SK-N-SH treated with all-trans-retinoic acid at 6 μM for 48 hours (cell line): ENCODE results near the gene KIRREL3.

Source experiments
- ATAC-seq: fragments of 200-7000 bp; cut with Tn5 transposase; 3 replicates; pipeline ENCODE4 v1.9.1; 2020; ENCODE audit warnings: mild to moderate bottlenecking, moderate library complexity
- ARNTL ChIP-seq: fragments of 450-650 bp; formaldehyde crosslinking; IDR thresholded peaks from 2 replicates; pipeline ENCODE4 v1.5.0; 2020; ENCODE audit warnings: low read depth, mild to moderate bottlenecking, moderate library complexity, borderline replicate concordance
- BACH2 ChIP-seq: fragments of 250-450 bp; sonication (Bioruptor Pico); IDR thresholded peaks from 2 replicates; pipeline ENCODE4 v1.9.0; 2021; ENCODE audit warnings: mild to moderate bottlenecking, borderline replicate concordance
- CREB5 ChIP-seq: fragments of 250-450 bp; sonication (Bioruptor Pico); IDR thresholded peaks from 2 replicates; pipeline ENCODE4 v1.5.1; 2020; ENCODE audit warnings: low read depth, mild to moderate bottlenecking, moderate library complexity
- CSDC2 ChIP-seq: fragments of 250-450 bp; sonication (Bioruptor Pico); IDR thresholded peaks from 2 replicates; pipeline ENCODE4 v1.5.0; 2020; ENCODE audit warnings: mild to moderate bottlenecking, moderate library complexity
- ESRRG ChIP-seq: fragments of 250-450 bp; sonication (Bioruptor Pico); IDR thresholded peaks from 2 replicates; pipeline ENCODE4 v1.6.1; 2021; ENCODE audit warnings: mild to moderate bottlenecking
- GLIS3 ChIP-seq: fragments of 250-450 bp; sonication (Bioruptor Pico); IDR thresholded peaks from 2 replicates; pipeline ENCODE4 v1.5.0; 2020; ENCODE audit warnings: mild to moderate bottlenecking, moderate library complexity
- ISL1 ChIP-seq: fragments of 250-450 bp; sonication (Bioruptor Pico); IDR thresholded peaks from 2 replicates; pipeline ENCODE4 v2.1.2; 2022; ENCODE audit warnings: mild to moderate bottlenecking, moderate library complexity
- OSR1 ChIP-seq: fragments of 250-450 bp; sonication (Bioruptor Pico); IDR thresholded peaks from 2 replicates; pipeline ENCODE4 v1.8.0; 2022; ENCODE audit warnings: moderate library complexity, mild to moderate bottlenecking, inconsistent platforms
- PATZ1 ChIP-seq: fragments of 250-450 bp; sonication (Bioruptor Pico); IDR thresholded peaks from 2 replicates; pipeline ENCODE4 v1.8.0; 2020; ENCODE audit warnings: mild to moderate bottlenecking, moderate library complexity, borderline replicate concordance
- POU6F1 ChIP-seq: fragments of 250-450 bp; sonication (Bioruptor Pico); IDR thresholded peaks from 2 replicates; pipeline ENCODE4 v1.8.0; 2021; ENCODE audit warnings: low read depth, mild to moderate bottlenecking, moderate library complexity, borderline replicate concordance
- PPARA ChIP-seq: fragments of 250-450 bp; sonication (Bioruptor Pico); IDR thresholded peaks from 2 replicates; pipeline ENCODE4 v1.5.0; 2020; ENCODE audit warnings: mild to moderate bottlenecking, borderline replicate concordance
- SNAI2 ChIP-seq: fragments of 250-450 bp; sonication (Bioruptor Pico); IDR thresholded peaks from 2 replicates; pipeline ENCODE4 v1.5.0; 2020; ENCODE audit warnings: mild to moderate bottlenecking, moderate library complexity
- TCF4 ChIP-seq: fragments of 250-450 bp; sonication (Bioruptor Pico); IDR thresholded peaks from 2 replicates; pipeline ENCODE4 v1.8.0; 2021; ENCODE audit warnings: mild to moderate bottlenecking, moderate library complexity, borderline replicate concordance
- TOX ChIP-seq: fragments of 250-450 bp; sonication (Bioruptor Pico); IDR thresholded peaks from 2 replicates; pipeline ENCODE4 v1.8.0; 2021; ENCODE audit warnings: mild to moderate bottlenecking, moderate library complexity, borderline replicate concordance
- TSHZ2 ChIP-seq: fragments of 250-450 bp; sonication (Bioruptor Pico); IDR thresholded peaks from 2 replicates; pipeline ENCODE4 v1.5.0; 2020; ENCODE audit warnings: mild to moderate bottlenecking, moderate library complexity
- ZC3H10 ChIP-seq: fragments of 250-450 bp; sonication (Bioruptor Pico); IDR thresholded peaks from 2 replicates; pipeline ENCODE4 v1.5.1; 2021; ENCODE audit warnings: mild to moderate bottlenecking, moderate library complexity
- ZFP3 ChIP-seq: fragments of 250-450 bp; sonication (Bioruptor Pico); IDR thresholded peaks from 2 replicates; pipeline ENCODE4 v1.5.0; 2020; ENCODE audit warnings: mild to moderate bottlenecking, moderate library complexity
- ZFP30 ChIP-seq: fragments of 450-650 bp; formaldehyde crosslinking; IDR thresholded peaks from 2 replicates; pipeline ENCODE4 v1.5.0; 2022; ENCODE audit warnings: mild to moderate bottlenecking, moderate library complexity
- ZNF565 ChIP-seq: fragments of 450-650 bp; formaldehyde crosslinking; conservative IDR thresholded peaks from 2 replicates; pipeline ENCODE4 v1.5.0; 2020; ENCODE audit warnings: low read depth, mild to moderate bottlenecking, moderate library complexity
- ZNF70 ChIP-seq: fragments of 450-650 bp; formaldehyde crosslinking; IDR thresholded peaks from 2 replicates; pipeline ENCODE4 v1.5.0; 2020; ENCODE audit warnings: mild to moderate bottlenecking, moderate library complexity
- ZNF8 ChIP-seq: fragments of 450-650 bp; formaldehyde crosslinking; IDR thresholded peaks from 2 replicates; pipeline ENCODE4 v1.5.0; 2020; ENCODE audit warnings: mild to moderate bottlenecking, moderate library complexity
- TF ChIP-seq, protein P1 (sequence below): fragments of 250-450 bp; sonication (Bioruptor Pico); IDR thresholded peaks from 2 replicates; pipeline ENCODE4 v1.5.1; 2021; ENCODE audit warnings: mild to moderate bottlenecking, moderate library complexity

KIRREL3 gene

DNA sequence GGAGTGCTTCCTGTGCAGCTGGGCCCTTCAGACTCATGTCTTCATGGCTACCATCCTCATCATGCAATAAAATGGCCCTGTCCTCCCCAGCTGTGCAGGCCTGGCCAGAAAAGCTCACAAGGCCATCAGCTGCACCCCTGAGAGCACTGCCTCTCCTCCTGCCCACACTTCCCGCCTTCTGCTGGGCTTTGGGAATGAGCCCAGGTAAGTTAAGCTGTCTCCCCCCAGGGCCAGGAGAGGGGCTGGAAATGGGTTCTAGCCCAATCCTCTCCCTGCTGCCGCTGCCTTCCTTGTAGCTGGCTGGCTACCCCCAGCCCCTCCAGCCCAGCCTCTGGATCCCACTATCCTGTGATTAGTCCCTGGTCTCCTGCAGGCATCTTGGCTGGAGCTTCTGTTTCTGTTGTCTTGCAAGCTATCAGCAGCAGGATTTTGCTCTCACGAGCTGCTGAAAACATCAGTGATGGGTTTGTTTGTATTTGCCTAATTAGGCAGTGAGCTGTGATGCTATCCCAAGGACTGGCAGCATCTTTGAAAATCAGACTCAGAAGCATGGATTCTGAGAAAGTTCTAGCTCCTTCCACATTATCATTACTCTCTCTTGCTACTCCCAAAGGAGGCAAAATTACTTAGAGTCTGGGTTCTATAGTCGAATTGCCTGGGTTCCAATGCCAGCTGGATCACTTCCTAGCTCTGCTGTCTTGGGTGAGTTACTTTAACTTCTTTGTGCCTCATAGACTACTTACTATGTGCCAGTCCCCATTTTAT lies 476.9 kb downstream of the KIRREL3 start:
- TF ChIP-seq ISL1 (CRISPR knock-in tag) (no peak), ZFP3 (CRISPR knock-in tag) (no peak), ZNF565 (CRISPR knock-in tag) (no peak), BACH2 (CRISPR knock-in tag) (no peak), ZNF8 (no peak), ZNF70 (CRISPR knock-in tag) (no peak)

DNA sequence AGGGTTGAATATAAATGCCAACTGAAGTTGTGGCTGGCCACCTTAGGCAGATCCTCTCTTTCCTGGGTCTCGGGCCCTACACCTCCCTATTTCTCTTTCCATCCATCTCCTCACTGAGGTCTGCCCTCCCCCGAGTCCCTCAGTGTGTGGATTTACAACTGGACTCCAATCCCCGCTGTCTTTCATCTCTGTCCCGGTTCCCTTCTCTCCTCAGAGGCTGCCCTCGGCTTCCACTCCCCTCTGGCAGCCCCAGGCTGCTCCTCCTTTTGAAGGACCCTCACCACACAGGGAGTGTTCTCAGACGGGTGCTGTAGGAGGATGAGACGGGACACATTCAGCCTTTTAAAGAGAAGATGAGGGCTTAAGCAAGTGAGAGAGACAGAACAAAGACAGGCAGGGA lies 478.0 kb downstream of the KIRREL3 start:
- TF ChIP-seq POU6F1 (CRISPR knock-in tag) (no peak), ZNF565 (CRISPR knock-in tag) (no peak), GLIS3 (CRISPR knock-in tag) (no peak), TSHZ2 (CRISPR knock-in tag) (no peak), CSDC2 (CRISPR knock-in tag) (no peak), ISL1 (CRISPR knock-in tag) (no peak), ZFP3 (CRISPR knock-in tag) (no peak), ZNF70 (CRISPR knock-in tag) (no peak), TCF4 (CRISPR knock-in tag) (no peak), ZNF8 (no peak), PATZ1 (CRISPR knock-in tag) (no peak), ARNTL (no peak), ZFP30 (CRISPR knock-in tag) (no peak), PPARA (CRISPR knock-in tag) (no peak), SNAI2 (CRISPR knock-in tag) (no peak), ESRRG (CRISPR knock-in tag) (no peak), OSR1 (CRISPR knock-in tag) (no peak)
- TF ChIP-seq, protein P1, sequence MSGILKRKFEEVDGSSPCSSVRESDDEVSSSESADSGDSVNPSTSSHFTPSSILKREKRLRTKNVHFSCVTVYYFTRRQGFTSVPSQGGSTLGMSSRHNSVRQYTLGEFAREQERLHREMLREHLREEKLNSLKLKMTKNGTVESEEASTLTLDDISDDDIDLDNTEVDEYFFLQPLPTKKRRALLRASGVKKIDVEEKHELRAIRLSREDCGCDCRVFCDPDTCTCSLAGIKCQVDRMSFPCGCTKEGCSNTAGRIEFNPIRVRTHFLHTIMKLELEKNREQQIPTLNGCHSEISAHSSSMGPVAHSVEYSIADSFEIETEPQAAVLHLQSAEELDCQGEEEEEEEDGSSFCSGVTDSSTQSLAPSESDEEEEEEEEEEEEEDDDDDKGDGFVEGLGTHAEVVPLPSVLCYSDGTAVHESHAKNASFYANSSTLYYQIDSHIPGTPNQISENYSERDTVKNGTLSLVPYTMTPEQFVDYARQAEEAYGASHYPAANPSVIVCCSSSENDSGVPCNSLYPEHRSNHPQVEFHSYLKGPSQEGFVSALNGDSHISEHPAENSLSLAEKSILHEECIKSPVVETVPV (CRISPR knock-in tag): no peak
- TF ChIP-seq, all 23 proteins: peak for 0

More for the DNA sequence above, 476.9 kb downstream of the KIRREL3 start:
- no peak for ATAC-seq

DNA sequence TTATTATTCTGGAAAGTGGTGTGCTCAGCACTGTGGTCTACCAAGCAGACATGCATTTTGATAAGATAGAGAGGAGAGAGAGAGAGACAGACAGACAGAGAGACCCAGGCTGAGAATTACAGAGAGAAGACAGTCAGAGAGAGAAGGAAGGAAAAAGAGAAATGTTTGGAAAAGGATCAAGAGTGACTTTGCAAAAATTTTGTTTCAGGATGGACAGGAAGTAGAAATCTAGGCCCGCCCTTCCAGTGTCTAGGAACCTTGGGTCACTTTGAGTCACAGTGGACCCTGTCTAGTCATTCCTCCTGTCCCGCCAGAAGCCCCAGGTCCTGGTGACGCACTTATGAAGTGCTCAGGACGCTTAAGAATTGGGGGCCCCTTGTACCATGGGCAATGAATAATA lies 478.4 kb downstream of the KIRREL3 start:
- TF ChIP-seq TSHZ2 (CRISPR knock-in tag): no peak
- TF ChIP-seq TOX (CRISPR knock-in tag): no peak
- TF ChIP-seq POU6F1 (CRISPR knock-in tag): no peak
- no peak for TF ChIP-seq CREB5 (CRISPR knock-in tag)
- TF ChIP-seq ZC3H10 (CRISPR knock-in tag): no peak
- TF ChIP-seq ISL1 (CRISPR knock-in tag): no peak
- TF ChIP-seq PPARA (CRISPR knock-in tag): no peak
- no peak for TF ChIP-seq OSR1 (CRISPR knock-in tag)
- TF ChIP-seq GLIS3 (CRISPR knock-in tag): no peak
- TF ChIP-seq, all 23 proteins: peak for 0
- no peak for ATAC-seq

More for the DNA sequence above, 478.0 kb downstream of the KIRREL3 start:
- no peak for ATAC-seq
